ENCODE data around the gene C1orf105.

Gene C1orf105

GRCh38 chr1:172460887-172461315, 40.4 kb downstream of the C1orf105 start:
- no peak for DNase-seq

GRCh38 chr1:172465617-172466016, 45.1 kb downstream of the C1orf105 start:
- no peak for DNase-seq

GRCh38 chr1:172466795-172467407, 46.4 kb downstream of the C1orf105 start:
- DNase-seq, result peak; percentile 30

GRCh38 chr1:172467446-172467845, 47.0 kb downstream of the C1orf105 start:
- DNase-seq, result no peak

GRCh38 chr1:172468296-172468695, 47.8 kb downstream of the C1orf105 start:
- no peak for DNase-seq

GRCh38 chr1:172469717-172470116, 49.2 kb downstream of the C1orf105 start:
- no peak for DNase-seq

- DNase-seq, result no peak
Observed at GRCh38 chr1:172470149-172470548, 49.7 kb downstream of the C1orf105 start.

GRCh38 chr1:172471666-172472065, 51.2 kb downstream of the C1orf105 start:
- DNase-seq, result no peak

GRCh38 chr1:172472495-172472894, 52.0 kb downstream of the C1orf105 start:
- DNase-seq, result no peak

GRCh38 chr1:172473302-172473701, 52.8 kb downstream of the C1orf105 start:
- no peak for DNase-seq

- DNase-seq, result no peak
Observed at GRCh38 chr1:172473842-172474241, 53.4 kb downstream of the C1orf105 start.

- no peak for DNase-seq
Observed at GRCh38 chr1:172476218-172476811, 55.8 kb downstream of the C1orf105 start.

- DNase-seq, result no peak
Observed at GRCh38 chr1:172477216-172477615, 56.7 kb downstream of the C1orf105 start.

- DNase-seq, result no peak
Observed at GRCh38 chr1:172477741-172478140, 57.3 kb downstream of the C1orf105 start.

- no peak for DNase-seq
Observed at GRCh38 chr1:172478485-172478884, 58.0 kb downstream of the C1orf105 start.

- no peak for DNase-seq
Observed at GRCh38 chr1:172480431-172480830, 59.9 kb downstream of the C1orf105 start.

GRCh38 chr1:172482044-172482443, 61.6 kb downstream of the C1orf105 start:
- DNase-seq, result no peak

GRCh38 chr1:172483448-172483847, 63.0 kb downstream of the C1orf105 start:
- DNase-seq, result no peak

GRCh38 chr1:172484252-172484651, 63.8 kb downstream of the C1orf105 start:
- no peak for DNase-seq

GRCh38 chr1:172485626-172486025, 65.1 kb downstream of the C1orf105 start:
- no peak for DNase-seq

- DNase-seq, result no peak
Observed at GRCh38 chr1:172486805-172487454, 66.4 kb downstream of the C1orf105 start.

GRCh38 chr1:172487550-172487949, 67.1 kb downstream of the C1orf105 start:
- DNase-seq, result no peak

- no peak for DNase-seq
Observed at GRCh38 chr1:172488393-172488792, 67.9 kb downstream of the C1orf105 start.

GRCh38 chr1:172489847-172490246, 69.4 kb downstream of the C1orf105 start:
- DNase-seq, result no peak

Data from HCEC 1CT (cell line).